ENCODE data around the gene KRT84.
"Not testable (repeated sequence)": the region's sequence is repeated elsewhere in the genome, so short reads cannot be mapped to it uniquely, and the experiment has no call there.

The KRT84 gene

GRCh38 chr12:52353766-52354165, 31.7 kb downstream of the KRT84 start:
- H3K36me3 ChIP-seq (ENCODE audit: control insufficient read depth, insufficient read depth, low read length): no peaks in the 10 kb centered on the region
- no peaks in the 10 kb centered on the region for H3K9me3 ChIP-seq (ENCODE audit: control insufficient read depth, low read length)
- H3K9ac ChIP-seq (ENCODE audit: low read length): no peak overlapping the region
- peaks cover 29% of the 10 kb centered on the region for H3K4me1 ChIP-seq (ENCODE audit: control insufficient read depth, insufficient read depth, low read length)
- no peak overlapping the region for H3K4me3 ChIP-seq (ENCODE audit: low read length)
- H3K27me3 ChIP-seq (ENCODE audit: control insufficient read depth, insufficient read depth, low read length): no peaks in the 10 kb centered on the region

GRCh38 chr12:52352951-52353350, 32.5 kb downstream of the KRT84 start:
- Histone ChIP-seq H3K36me3 (ENCODE audit: control insufficient read depth, insufficient read depth, low read length) (no peaks in the 10 kb centered on the region), H3K27me3 (ENCODE audit: control insufficient read depth, insufficient read depth, low read length) (no peaks in the 10 kb centered on the region), H3K4me3 (ENCODE audit: low read length) (no peak overlapping the region), H3K9ac (ENCODE audit: low read length) (no peak overlapping the region), H3K9me3 (ENCODE audit: control insufficient read depth, low read length) (no peaks in the 10 kb centered on the region), H3K4me1 (ENCODE audit: control insufficient read depth, insufficient read depth, low read length) (peaks cover 34% of the 10 kb centered on the region)

DNA sequence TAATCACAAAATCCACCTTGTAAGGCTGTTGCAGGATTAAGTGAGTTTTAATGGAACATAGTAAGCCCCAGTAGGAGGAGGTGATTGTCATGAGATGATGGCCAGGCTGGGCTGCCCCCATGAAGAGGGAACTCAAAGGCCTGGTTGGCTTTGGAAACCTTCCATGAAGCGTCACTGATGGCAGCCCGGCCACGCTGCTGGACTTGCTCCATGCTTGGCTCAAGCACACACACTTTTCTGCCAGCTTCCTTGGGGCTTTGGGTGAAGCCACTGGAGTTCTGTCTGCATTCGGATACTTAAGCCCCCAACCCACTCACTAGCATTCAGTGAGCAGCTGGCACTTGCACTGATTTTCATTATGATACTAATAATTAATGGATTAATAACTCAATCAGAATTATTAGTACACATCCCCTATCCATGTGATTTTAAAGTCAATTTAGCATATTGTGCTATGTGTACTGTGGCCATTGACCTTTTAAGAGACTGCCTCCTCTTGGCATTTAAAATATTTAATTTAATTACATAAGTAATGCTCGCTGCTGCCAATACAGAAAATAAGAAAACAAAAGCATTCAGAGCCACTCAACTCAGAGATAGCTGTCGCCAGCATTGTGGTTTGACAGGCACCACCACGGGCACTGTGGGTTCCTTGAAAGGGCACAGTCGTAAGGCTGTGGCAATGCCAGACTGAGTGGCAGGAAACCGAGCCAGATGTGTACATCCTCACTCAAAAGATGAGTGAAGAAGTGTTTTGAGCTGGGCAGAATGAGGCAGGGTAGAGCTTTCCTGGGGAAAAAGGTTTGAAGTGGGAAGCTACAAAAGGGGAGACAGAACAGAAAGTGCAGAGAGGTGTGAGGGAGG, 34.0 kb downstream of the KRT84 start:
- Histone ChIP-seq H3K36me3 (ENCODE audit: control insufficient read depth, insufficient read depth, low read length) (no peaks in the 10 kb centered on the region), H3K9me3 (ENCODE audit: control insufficient read depth, low read length) (no peaks in the 10 kb centered on the region), H3K4me1 (ENCODE audit: control insufficient read depth, insufficient read depth, low read length) (peaks cover 47% of the 10 kb centered on the region), H3K9ac (ENCODE audit: low read length) (no peak overlapping the region), H3K27me3 (ENCODE audit: control insufficient read depth, insufficient read depth, low read length) (no peaks in the 10 kb centered on the region), H3K4me3 (ENCODE audit: low read length) (no peak overlapping the region)

DNA sequence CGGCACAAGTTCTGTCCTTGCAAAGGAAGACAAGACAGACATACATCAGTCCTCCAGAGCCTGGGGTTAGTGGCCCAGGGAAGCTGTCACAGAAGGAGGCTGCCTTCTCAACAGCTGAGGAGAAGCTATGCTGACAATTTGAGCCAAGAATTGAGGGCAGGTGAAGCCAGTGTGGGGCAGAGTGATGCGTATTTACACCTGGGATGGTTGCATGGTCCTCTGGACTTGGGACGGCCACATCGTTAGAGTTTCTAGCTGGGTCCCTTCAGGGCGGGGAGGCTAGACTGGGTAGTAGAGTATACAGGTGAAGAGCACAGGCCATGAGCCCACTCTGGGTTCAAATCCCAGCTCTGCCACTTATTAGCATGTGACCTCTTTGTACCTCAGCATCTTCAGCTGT, 34.7 kb downstream of the KRT84 start:
- Histone ChIP-seq H3K27me3 (ENCODE audit: control insufficient read depth, insufficient read depth, low read length) (no peaks in the 10 kb centered on the region), H3K36me3 (ENCODE audit: control insufficient read depth, insufficient read depth, low read length) (no peaks in the 10 kb centered on the region), H3K9me3 (ENCODE audit: control insufficient read depth, low read length) (no peaks in the 10 kb centered on the region), H3K4me3 (ENCODE audit: low read length) (no peak overlapping the region), H3K4me1 (ENCODE audit: control insufficient read depth, insufficient read depth, low read length) (peaks cover 53% of the 10 kb centered on the region), H3K9ac (ENCODE audit: low read length) (no peak overlapping the region)

GRCh38 chr12:52350021-52350620, 35.3 kb downstream of the KRT84 start:
- no peak overlapping the region for H3K9ac ChIP-seq (ENCODE audit: low read length)
- no peak overlapping the region for H3K4me3 ChIP-seq (ENCODE audit: low read length)
- peaks cover 57% of the 10 kb centered on the region for H3K4me1 ChIP-seq (ENCODE audit: control insufficient read depth, insufficient read depth, low read length)
- H3K9me3 ChIP-seq (ENCODE audit: control insufficient read depth, low read length): no peaks in the 10 kb centered on the region
- no peaks in the 10 kb centered on the region for H3K36me3 ChIP-seq (ENCODE audit: control insufficient read depth, insufficient read depth, low read length)
- H3K27me3 ChIP-seq (ENCODE audit: control insufficient read depth, insufficient read depth, low read length): no peaks in the 10 kb centered on the region

GRCh38 chr12:52349196-52349595, 36.3 kb downstream of the KRT84 start:
- no peak overlapping the region for H3K9ac ChIP-seq (ENCODE audit: low read length)
- H3K4me1 ChIP-seq (ENCODE audit: control insufficient read depth, insufficient read depth, low read length): peaks cover 67% of the 10 kb centered on the region
- H3K27me3 ChIP-seq (ENCODE audit: control insufficient read depth, insufficient read depth, low read length): no peaks in the 10 kb centered on the region
- no peaks in the 10 kb centered on the region for H3K36me3 ChIP-seq (ENCODE audit: control insufficient read depth, insufficient read depth, low read length)
- no peak overlapping the region for H3K4me3 ChIP-seq (ENCODE audit: low read length)
- H3K9me3 ChIP-seq (ENCODE audit: control insufficient read depth, low read length): no peaks in the 10 kb centered on the region

DNA sequence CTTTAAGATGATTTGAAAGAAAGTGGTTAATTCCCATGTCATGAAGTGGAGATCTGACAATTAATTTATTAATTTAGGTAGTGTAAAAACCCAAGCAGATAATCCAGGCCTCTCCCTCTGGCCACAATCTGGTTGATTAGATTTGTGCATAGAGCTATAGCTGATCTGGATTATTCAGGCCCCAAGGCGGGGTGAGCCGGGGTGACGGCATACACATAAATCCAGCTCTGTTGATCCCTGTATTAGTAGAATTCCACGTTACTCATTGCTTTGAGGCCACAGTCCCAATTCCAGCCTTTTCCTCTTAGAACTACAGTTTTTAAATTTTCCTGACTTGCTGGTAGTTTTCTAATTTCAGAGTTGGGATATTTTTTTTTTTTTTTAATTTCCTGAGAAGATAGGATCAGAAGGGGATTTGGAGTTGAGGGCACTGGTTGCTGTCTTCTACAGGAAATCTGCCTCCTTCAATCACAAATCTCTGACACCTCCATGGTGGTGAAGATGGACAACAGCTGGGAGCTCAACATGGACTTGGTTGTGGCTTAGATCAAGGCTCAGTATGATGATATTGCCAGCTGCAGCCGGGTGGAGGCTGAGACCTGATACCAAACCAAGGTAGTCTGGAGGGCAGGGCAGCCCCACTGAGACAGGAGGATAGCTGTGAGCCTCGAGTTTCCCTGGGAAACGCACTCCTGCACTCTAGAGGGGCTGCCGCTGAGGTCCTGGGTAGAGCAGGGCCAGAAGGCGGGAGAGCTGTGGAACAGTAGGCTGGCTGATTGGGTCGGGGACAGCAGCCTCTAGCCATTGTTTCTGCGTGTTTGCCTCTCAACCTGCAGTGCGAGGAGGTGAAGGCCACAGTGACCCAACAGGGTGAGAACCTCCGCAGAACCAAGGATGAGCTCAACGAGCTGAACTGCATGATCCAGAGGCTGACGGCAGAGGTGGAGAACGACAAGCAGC, 37.6 kb downstream of the KRT84 start:
- Histone ChIP-seq H3K27me3 (ENCODE audit: control insufficient read depth, insufficient read depth, low read length) (no peaks in the 10 kb centered on the region), H3K4me1 (ENCODE audit: control insufficient read depth, insufficient read depth, low read length) (peaks cover 67% of the 10 kb centered on the region), H3K9me3 (ENCODE audit: control insufficient read depth, low read length) (no peaks in the 10 kb centered on the region), H3K9ac (ENCODE audit: low read length) (peak overlapping the region; percentile 47), H3K4me3 (ENCODE audit: low read length) (no peak overlapping the region), H3K36me3 (ENCODE audit: control insufficient read depth, insufficient read depth, low read length) (no peaks in the 10 kb centered on the region)

DNA sequence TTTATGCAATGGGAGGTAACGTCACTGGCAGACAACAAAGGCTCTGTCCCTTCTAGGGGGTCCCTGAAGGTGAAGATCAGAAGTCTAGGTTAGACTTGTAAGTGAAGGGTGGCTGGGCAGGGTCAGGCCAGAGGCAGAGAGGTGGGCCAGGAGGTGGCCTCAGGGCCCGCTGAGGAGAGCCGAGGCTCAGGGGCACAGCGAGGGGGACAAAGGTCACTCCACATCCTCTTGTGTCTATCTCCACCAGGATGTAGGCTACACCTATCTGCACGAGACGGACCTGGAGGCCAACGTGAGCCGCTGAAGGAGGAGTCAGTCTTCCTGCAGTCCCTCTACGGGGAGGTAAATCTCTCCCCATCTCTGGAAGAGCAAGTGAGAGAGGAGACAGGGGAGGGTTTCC, 38.4 kb downstream of the KRT84 start:
- H3K27me3 ChIP-seq (ENCODE audit: control insufficient read depth, insufficient read depth, low read length): peaks cover 4% of the 10 kb centered on the region
- H3K9ac ChIP-seq (ENCODE audit: low read length): peak overlapping the region; percentile 47
- H3K36me3 ChIP-seq (ENCODE audit: control insufficient read depth, insufficient read depth, low read length): no peaks in the 10 kb centered on the region
- no peak overlapping the region for H3K4me3 ChIP-seq (ENCODE audit: low read length)
- peaks cover 62% of the 10 kb centered on the region for H3K4me1 ChIP-seq (ENCODE audit: control insufficient read depth, insufficient read depth, low read length)
- no peaks in the 10 kb centered on the region for H3K9me3 ChIP-seq (ENCODE audit: control insufficient read depth, low read length)

DNA sequence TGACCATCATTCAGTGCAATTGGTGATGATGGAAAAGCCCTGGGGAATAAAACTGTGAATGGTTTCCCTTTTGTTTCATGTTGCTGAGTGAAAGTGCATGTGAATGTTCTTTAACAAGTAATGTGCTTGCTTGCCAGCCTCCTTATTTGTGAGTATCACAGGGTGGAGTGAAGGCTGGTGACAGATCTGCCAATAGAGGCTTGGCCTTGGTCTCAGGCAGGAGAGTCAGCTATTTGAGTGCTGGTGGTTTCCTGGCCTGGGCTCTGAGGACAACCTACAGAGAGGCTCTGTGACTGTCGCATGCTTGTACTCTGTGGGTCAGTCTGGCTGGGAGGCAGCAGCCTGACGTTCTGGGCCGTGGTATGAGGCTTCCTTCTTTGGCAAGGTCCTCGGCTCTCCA, 38.9 kb downstream of the KRT84 start:
- Histone ChIP-seq H3K36me3 (ENCODE audit: control insufficient read depth, insufficient read depth, low read length) (no peaks in the 10 kb centered on the region), H3K4me1 (ENCODE audit: control insufficient read depth, insufficient read depth, low read length) (peaks cover 57% of the 10 kb centered on the region), H3K27me3 (ENCODE audit: control insufficient read depth, insufficient read depth, low read length) (peaks cover 4% of the 10 kb centered on the region), H3K4me3 (ENCODE audit: low read length) (no peak overlapping the region), H3K9me3 (ENCODE audit: control insufficient read depth, low read length) (no peaks in the 10 kb centered on the region), H3K9ac (ENCODE audit: low read length) (peak overlapping the region; percentile 47)

DNA sequence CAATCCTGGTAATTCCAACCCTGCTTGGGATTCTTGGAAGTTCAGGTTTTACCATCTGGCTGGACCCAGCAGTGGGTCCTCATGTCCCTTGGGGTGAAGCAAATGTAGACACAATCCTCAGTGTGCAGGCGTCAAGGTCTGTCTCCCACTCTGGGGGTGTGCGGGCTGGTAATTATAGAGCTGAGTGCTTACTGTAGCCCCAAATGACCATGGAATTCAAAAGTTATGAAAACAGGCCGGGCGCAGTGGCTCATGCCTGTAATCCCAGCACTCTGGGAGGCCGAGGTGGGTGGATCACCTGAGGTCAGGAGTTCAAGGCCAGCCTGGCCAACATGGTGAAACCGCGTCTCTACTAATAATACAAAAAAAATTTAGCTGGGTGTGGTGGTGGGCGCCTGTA, 40.4 kb downstream of the KRT84 start:
- not testable (repeated sequence) for H3K9me3 ChIP-seq (ENCODE audit: control insufficient read depth, low read length); H3K9ac ChIP-seq (ENCODE audit: low read length); H3K4me3 ChIP-seq (ENCODE audit: low read length); H3K36me3 ChIP-seq (ENCODE audit: control insufficient read depth, insufficient read depth, low read length); H3K27me3 ChIP-seq (ENCODE audit: control insufficient read depth, insufficient read depth, low read length)
- H3K4me1 ChIP-seq (ENCODE audit: control insufficient read depth, insufficient read depth, low read length): peaks cover 42% of the 10 kb centered on the region

DNA sequence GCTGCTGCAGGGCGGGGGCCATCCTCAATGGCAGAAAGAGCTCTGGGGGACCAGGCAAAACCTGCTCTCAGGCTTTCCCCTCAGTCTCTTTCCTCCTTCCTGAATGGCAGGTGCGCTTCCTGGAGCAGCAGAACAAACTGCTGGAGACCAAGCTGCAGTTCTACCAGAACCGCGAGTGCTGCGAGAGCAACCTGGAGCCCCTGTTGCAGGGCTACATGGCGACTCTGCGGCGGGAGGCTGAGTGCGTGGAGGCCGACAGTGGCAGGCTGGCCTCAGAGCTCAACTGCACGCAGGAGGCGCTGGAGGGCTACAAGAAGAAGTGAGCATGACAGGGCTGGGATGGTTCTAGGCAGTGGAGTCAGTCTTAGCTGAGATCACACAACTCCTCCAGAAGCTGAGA, 41.3 kb downstream of the KRT84 start:
- no peak overlapping the region for H3K4me3 ChIP-seq (ENCODE audit: low read length)
- peaks cover 40% of the 10 kb centered on the region for H3K4me1 ChIP-seq (ENCODE audit: control insufficient read depth, insufficient read depth, low read length)
- H3K9ac ChIP-seq (ENCODE audit: low read length): no peak overlapping the region
- no peaks in the 10 kb centered on the region for H3K9me3 ChIP-seq (ENCODE audit: control insufficient read depth, low read length)
- peaks cover 4% of the 10 kb centered on the region for H3K27me3 ChIP-seq (ENCODE audit: control insufficient read depth, insufficient read depth, low read length)
- H3K36me3 ChIP-seq (ENCODE audit: control insufficient read depth, insufficient read depth, low read length): no peaks in the 10 kb centered on the region

DNA sequence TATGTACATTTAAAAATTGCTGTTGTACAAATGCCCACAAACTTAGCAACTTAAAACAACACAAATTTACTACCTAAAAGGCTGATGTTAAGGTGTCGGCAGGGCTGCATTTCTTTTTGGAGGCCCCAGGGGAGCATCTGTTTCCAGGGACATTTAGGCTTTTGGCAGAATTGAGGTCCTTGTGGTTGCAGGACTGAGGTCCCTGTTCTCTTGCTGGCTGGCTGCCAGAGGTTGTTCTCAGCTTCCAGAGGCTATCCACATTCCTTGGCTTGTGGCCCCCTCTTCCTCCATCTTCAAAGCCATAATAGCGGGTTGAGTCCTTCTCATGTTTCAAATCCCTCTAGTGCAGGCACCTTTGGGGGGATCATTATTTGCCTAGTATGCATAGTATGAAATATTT, 41.9 kb downstream of the KRT84 start:
- Histone ChIP-seq H3K36me3 (ENCODE audit: control insufficient read depth, insufficient read depth, low read length) (no peaks in the 10 kb centered on the region), H3K4me1 (ENCODE audit: control insufficient read depth, insufficient read depth, low read length) (peaks cover 40% of the 10 kb centered on the region), H3K9me3 (ENCODE audit: control insufficient read depth, low read length) (no peaks in the 10 kb centered on the region), H3K4me3 (ENCODE audit: low read length) (no peak overlapping the region), H3K27me3 (ENCODE audit: control insufficient read depth, insufficient read depth, low read length) (peaks cover 4% of the 10 kb centered on the region), H3K9ac (ENCODE audit: low read length) (no peak overlapping the region)

All from mucosa of stomach (tissue), 1 donor.